Fibroblast of peridontal ligament (primary cell): Measurements from ENCODE around the gene PHF20.
"Not testable (repeated sequence)": the region's sequence is repeated elsewhere in the genome, so short reads cannot be mapped to it uniquely, and the experiment has no call there.

ENCODE experiments used
- DNase-seq: peaks from one replicate; pipeline ENCODE4 v3.0.0-alpha.2; 2010; ENCODE audit errors: extremely low read depth

The PHF20 gene

DNA sequence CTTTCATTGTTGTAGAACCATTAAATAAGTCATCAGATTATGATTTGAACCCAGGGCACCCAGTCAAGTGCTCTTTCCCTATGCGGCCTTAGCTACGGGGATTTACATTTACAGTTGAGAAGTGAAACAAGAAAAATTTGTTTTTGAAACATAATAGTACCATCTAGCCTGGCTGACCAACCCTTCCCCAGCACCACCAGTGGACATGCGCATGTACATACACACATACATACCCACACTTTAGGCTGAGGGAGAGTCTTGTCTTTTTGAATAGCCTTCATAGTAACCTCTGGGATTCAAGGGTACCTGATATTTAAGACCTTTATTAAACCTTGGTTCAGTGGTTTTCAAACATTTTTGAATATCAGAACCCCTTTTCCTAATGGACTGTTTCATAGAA is 148.7 kb downstream of the PHF20 start:
- DNase-seq: no peak

DNA sequence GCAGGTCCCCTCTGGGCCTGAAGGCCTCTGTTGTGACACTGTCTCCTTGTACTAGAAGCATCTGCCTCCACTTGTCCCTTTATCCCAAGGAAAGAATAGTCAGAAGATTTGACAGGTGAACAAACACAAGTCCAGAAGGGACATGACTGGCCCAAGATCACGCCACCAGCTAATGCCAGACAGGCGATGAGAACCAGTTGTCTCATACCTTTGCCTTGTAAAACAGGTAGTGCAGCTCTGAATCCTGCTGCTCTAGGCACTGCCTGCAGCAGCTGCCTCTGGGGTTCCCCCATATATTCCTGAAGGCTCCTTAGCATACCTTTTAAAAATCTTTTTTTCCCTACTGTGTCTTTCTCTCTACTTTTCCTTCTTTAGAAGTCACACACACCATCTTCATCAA is 157.5 kb downstream of the PHF20 start:
- DNase-seq: no peak

DNA sequence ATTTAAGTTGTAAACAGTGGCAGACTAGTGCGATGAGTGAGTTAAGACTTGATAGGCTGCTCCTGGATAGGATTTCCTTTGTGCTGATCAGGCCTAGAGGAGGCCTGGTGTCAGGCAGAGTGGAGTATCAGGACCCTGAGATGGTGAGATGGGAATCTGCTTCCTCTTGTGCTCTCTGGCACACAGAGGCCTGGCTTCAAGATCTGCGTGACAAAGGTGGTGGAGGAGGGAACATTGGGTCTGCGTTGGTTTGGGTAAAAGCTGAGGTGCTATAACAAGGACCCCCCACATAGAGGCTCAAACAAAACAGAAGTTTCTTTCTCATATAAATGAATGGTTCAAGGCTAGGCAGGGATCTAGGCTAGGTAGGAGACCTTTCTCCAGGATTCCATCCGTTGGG is 162.2 kb downstream of the PHF20 start:
- no peak for DNase-seq

DNA sequence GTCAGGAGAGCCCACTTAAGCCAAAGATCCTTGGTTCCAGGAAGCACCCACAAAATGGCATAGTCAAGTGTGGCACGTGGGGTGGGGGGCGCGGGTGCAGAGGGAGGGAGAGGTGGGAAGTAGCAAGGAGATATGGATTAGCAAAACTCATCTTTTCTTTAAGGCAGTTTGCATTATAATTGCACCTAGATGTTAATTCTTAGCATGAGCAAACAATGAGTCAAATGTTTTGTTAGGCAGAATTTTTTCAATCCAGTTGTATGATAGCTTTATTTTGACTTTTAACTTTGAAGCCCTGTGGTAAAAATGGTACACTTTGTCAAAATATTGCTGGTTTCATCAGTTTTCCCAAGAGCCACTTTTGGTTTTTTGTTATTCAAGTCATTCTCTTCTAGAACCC is 167.4 kb downstream of the PHF20 start:
- DNase-seq: peak; percentile 8

DNA sequence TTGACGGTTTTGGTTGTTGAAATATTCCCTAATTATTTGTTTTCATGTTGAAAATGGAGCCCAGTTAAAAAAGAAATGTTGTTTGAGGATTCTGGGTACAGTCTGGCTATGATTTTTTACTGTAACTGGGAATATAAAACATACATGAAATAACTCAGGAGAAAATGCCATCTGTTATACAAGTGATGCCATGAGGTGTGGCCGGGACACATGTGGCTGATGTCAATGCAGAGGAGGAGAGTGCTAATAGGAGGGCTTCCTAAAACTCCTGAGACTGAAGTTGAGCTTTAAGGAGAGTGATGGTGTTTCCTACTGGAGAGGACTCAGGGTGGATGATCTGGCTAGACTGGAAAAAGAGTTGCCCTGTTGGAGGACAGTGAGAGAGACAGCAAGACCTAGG is 169.8 kb downstream of the PHF20 start:
- DNase-seq: no peak

DNA sequence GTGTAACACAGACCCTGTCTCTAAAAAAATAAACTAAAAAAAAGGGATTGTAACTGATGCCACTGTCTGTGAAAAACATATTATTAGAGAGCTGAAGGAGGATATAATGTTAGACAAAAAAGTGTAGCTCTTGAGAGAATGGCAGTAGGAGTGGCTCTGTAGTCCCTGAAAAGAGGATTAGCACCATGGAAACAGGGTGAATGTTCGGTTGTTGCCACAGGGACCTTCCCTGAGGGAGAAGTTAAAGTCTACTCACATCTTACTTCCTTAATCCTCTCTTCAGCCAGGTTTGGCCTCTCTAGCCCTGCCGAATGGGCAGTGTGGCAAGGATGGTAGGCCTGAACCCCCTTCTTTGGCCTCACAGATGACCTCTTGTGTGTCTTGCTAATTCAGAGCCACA is 170.4 kb downstream of the PHF20 start:
- DNase-seq: no peak

DNA sequence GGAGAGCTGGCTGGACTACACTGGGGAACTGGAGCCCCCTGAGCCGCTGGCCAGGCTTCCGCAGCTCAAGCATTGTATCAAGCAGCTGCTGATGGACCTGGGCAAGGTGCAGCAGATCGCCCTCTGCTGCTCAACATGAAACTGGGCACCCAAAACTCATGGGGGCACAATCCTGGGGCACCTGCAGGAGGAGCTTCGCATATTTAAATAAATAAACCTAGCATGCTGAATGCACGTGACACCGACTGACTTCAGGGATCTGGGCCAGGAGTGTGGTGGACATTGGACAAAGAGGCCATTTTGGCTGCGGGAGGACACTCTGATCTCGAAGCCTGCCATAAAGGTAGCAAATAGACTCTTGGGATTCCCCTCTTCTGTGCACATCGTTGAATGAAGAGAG is 175.7 kb downstream of the PHF20 start:
- no peak for DNase-seq

DNA sequence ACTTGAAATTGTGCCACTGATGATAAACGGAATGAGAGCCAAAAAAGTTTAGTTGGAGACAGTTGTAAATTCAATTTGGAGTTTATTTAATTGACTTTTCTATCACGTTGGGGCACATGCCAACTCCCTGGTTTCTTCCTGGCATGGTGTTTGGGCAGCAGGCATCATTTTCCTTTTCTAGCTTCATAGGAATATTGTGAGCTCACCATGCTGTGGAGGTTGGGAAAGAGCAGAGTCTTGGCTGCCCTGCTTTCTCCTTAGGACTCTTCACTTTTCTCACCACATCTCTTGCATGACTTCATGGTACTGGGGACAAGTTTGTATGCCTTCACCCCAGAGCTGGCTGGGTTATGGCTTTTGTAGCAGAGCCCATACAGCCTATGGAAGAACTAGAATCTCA is 176.1 kb downstream of the PHF20 start:
- peak; percentile 73 for DNase-seq

DNA sequence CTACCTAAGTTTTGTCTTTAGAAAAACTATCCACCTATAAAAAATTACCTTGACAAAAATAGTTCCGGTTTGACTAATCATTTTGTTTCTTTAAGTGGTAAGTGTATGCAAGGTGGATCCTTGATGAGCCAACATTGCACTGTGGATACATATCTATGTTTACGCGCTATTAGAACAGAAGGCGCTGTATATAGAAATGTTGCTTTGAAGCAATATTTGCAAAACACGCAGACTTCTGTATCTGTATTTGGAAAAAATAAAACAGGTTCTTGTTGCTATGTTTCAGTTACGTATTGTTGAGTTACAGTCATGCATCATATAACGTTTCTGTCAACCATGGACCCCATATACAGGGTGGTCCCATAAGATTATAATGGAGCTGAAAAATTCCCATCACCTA is 178.3 kb downstream of the PHF20 start:
- no peak for DNase-seq

DNA sequence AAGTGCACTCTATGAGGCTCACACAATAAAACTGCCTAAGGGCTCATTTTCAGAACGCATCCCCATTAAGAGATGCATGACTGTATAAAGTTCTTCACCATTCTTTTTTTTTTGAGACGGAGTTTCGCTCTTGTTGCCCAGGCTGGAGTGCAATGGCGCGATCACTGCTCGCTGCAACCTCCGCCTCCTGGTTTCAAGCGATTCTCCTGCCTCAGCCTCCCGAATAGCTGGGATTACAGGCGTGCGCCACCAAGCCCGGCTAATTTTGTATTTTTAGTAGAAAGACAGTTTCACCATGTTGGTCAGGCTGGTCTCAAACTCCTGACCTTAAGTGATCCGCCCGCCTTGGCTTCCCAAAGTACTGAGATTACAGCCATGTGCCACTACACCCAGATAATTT is 180.3 kb downstream of the PHF20 start:
- DNase-seq: not testable (repeated sequence)

DNA sequence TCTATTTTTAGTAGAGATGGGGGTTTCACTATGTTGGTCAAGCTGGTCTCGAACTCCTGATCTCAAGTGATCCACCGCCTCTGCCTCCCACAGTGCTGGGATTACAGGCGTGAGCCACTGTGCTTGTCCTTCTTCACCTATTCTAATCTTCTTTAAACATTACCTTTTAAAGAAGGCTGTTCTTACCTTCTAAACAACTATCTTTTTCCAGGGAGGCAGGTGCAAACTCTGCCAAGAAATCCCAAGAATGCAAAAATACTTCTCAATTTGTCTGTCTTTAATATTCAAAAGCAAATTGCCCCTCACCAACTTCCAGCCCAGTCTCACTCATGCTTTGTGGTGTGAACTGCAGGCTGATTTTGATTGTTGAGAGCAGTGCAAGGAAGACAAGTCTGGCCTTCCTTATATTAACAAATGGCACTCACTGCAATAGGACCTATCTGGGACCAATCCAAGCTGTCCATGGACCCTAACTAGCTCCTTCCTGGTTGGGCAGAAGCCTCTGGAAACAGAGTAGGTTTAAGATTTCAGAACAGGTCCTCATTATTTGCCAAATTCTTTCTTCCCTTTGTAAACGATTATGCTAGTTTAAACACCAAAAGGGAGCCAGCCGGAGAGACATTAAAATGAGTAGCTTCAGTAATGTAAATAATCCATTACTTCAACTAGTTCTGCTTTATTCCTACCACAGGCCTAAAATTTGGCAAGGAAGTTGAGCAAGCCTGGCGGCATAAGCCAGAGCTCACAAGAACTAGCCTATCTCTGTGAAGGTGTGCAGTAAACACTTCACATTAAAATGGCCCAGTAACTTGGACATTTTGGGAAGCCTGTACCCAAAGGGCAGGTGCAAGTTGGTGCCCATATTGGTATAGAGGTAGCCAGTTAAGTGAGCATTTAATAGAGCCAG is 180.9 kb downstream of the PHF20 start:
- DNase-seq: peak; percentile 53

DNA sequence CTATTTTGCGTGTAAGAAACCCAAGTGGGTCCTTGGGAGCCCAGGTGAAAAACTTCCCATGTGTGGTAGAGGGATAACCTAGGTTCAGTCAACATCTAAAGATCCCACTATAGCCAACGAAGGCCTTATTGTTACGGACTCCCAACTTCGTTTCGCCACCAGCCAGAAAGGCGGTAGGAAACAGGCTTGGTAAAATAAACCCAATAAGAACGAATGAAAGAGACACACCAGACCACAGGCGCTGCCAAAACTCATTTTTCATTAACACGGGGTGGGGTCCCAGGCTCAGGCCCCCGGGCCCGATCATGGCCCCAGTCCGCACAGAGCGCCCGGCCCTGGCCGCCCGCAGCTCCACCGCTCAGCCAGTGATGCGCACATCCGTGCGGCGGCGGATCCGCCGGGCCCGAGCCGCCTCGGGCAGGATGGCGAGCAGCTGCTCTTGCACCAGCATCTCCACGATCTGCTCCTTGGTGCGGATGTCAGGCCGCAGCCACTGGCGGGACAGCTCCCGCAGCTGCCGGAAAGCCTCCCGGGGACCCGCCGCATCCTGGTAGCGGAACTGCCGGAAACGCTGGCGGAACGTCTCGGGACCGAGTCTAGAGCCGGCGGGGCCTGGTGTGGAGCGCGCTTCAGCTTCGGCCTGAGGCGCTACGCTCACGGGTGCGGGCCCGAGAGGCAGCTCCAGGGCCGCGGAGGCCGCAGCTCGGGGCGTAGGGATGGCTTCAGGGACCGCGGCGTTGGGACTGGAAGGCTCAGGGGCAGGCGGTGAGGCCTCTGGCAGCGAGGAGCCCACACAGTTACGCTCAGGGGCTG is 181.8 kb downstream of the PHF20 start:
- peak; percentile 13 for DNase-seq

DNA sequence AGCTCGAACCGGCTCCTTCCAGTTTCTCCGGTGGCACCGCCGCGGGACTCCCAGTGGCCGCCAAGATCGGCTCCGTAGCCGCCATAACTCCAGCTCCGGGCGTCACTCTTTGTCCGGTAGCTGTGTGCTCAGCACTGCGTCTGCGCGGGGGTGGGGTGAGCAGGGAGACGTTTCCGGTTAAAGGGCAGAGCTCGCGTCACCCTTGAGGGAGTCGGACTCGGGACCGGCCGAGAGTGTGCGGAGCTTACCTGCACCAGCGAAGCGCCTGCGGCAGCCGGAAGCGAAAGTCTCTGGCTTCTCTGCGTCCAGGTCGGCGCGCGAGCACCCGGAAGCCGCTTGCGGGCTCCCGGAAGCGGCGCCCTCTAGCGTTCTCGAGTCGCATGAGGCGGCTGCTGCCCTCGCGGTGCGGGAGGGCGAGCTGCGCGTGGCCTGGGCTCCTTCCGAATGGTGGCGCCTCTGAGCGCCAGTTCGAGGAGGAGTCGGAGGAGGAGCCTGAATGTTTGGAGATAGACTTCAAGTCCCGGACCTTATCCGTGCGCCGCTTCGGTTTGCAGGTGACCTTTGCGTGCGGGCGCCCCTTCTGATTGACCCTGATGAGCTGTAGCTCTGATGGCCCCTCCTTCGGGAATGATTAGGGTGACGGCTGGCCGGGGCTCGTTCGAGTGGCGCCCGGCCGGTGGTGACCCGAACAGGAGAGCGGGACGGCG is 182.5 kb downstream of the PHF20 start, which contains the start of gene SCAND1:
Gene SCAND1 (minus strand): TSS at position 303 of the 707 bp plus-strand sequence. CDS start 218 bp downstream, at position 85.
- peak; percentile 95 for DNase-seq

DNA sequence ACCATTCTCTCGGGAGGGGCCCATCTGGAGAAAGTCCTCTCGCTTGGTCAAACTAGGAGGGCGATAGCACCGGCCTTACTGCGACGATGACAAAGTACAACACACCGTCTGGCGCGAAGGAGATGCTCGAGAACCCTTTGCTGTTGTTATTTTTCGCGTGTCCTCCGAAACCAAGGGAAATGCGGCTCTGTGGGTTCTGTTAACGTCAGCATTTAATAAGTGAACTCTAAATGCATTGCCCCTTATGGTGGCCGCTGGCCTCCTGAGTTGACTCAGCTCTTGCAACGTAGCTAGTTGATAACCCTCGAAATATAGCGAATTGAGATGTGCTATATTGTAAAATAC is 183.1 kb downstream of the PHF20 start:
- DNase-seq: peak; percentile 65

DNA sequence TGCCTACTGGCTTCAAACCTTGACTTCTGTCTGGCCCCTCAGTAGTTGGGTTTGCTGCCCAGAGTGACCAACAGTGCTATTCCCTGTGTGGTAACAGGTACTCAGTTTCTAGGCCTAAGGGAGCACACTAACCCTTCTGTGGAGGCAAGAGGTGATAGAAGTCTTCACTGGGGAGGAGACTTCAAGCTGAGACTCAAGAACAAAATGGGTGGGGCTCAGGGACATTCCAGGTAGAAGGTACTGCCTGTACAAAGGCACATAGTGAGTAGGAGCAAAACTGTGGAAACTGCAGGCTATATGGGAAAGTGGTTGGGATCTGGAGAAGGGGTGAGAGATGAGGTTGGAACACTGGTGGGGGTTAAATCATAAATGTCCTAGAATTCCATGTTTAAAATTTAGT is 184.8 kb downstream of the PHF20 start:
- no peak for DNase-seq

DNA sequence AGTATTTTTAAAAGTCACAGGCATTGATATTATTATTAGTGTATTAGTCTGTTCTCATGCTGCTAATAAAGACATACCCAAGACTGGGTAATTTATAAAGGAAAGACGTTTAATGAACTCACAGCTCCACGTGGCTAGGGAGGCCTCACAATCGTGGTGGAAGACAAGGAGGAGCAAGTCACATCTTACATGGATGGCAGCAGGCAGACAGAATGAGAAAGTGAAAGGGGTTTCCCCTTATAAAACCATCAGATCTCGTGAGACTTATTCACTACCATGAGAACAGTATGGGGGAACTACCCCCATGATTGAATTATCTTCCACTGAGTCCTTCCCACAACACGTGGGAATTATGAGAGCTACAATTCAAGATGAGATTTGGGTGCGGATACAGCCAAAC is 187.5 kb downstream of the PHF20 start:
- not testable (repeated sequence) for DNase-seq

DNA sequence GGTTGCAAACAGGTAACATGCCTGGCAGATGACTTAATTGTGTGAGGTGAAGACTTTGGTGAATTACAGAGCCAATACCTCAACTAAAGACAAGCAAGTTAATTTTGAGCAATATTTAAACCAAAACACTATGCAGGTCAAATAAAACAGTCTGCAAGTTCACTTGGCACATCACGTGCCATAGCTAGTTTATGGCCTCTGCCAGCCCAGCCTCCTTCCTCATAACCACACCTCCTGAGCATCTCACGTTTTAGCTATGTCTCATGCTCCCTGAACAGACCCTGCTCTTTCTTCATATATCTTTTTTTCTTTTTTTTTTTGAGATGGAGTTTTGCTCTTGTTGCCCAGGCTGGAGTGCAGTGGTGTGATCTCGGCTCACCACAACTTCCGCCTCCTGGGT is 192.1 kb downstream of the PHF20 start:
- no peak for DNase-seq

DNA sequence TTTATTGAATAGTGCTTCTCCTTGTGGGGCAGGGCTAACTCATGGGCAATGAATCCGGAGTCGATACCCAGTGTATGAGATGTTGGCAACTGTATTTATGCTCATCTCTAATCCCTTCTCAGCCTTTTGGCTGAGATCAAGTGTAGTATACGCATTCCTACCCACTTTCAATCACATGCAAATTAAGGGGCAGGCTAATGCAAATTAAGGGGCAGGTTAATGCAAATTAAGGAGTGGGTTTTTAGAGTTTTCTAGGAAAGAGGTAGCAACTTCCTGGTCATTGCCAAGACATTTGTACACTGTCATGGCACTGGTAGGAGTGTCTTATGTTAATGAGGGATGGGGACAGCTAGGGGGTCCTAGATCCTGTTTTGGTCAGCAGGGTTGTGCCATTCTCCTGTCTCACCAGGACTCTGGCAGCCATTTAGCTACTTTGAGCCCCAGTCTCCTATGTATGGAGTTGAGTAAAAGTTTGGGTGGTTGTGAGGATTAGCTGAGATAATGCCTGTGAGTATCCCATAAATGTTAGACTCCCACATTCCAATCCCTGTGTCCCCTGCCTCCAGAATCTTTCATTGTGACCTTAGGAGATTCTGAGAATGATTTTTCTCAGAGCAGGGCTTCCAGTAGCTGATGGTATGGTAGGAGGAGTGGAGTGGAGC is 196.3 kb downstream of the PHF20 start, which contains the start of gene CNBD2:
Gene CNBD2 (plus strand): TSS at position 612 of the 662 bp plus-strand sequence. CDS start 173 bp downstream, outside the sequence.
- DNase-seq: no peak

DNA sequence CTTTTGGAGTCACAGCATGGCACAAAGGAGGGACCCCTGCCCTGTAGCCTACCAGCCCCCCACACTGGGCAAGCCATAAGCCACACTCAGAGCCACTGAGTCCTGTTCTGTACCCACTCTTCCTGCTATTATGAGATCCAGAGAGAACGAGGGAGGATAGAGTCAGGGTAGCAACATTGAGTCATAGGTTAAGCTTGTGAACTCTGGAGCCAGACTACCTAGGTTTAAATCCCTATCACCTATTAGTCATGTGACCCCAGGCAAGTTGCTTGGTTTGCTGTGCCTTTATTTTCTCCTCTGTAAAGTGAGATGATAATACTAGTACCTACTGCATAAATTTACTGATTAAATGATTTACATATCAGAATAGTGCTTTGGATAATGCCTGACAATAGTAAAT is 197.1 kb downstream of the PHF20 start:
- DNase-seq: no peak

DNA sequence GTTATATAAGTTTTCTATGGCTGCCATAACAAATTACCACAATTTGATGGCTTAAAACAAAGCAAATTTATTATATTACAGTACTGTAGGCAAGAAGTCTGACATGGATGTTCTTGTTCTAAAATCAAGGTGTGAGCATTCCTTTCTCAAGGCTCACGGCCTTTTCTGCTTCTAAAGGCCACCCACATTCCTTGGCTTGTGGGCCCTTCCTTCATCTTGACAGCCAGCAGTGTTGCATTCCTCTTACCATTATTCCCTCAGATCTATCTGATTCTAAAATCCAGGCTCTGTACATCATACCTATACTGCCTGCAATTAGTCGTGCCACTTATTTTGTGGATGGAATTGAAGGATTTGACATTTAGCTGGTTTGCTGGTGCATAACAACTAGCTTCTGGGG is 200.2 kb downstream of the PHF20 start:
- DNase-seq: no peak

DNA sequence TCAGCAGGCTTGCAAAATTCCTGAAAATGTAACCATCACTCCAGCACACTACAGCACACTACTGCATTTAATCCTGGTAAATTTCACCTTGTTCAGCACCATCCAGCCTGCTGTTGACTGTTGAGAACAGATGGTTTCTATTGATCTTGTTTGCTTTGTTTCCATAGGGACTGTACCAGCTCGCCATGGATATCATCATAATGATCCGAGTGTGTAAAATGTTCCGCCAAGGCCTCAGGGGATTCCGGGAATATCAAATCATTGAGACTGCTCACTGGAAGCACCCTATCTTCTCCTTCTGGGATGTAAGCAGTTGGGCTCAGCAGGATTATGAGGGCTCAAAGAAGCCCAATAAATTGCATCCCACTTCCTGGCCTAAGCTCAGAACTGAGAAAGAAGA is 200.6 kb downstream of the PHF20 start:
- peak; percentile 85 for DNase-seq

DNA sequence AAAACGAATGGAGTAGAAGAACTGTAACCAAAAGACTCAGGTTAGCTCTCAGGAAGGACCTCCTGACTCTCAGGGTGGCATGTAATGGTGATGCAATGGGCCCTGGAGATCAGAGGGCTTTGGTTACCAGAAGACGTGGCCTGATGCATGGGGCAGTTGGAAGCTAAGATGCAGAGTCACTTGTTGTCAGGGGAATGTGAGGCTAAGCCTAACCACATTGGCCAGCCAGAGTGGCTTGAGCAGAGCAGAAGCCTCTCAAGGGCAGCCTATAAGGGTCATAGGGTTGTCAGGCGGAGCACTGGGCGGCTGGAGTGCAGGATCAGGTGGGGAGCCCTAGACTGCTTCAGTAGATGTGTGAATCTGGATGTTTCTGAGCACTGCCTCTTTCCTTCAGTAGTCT is 202.4 kb downstream of the PHF20 start:
- no peak for DNase-seq
